ENCODE measurements around the gene CTXND2.
"Not testable (repeated sequence)": the region's sequence is repeated elsewhere in the genome, so short reads cannot be mapped to it uniquely, and the experiment has no call there.

The CTXND2 gene

DNA sequence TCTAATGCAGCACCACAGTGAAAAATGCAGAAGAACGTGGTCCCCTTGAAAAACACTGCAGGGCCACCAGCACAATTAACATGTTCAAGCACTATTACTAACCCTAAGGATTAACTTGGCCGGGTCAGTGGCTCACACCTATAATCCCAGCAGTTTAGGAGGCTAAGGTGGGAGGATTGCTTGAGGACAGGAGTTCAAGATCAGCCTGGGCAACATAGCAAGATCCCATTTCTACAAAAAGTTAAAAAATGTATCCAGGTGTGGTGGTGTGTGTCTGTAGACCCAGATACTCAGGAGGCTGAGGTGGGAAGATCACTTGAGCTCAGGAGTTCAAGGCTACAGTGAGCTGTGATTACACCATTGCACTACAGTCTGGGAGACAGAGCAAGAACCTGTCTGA, 13.4 kb upstream of the CTXND2 start:
- TF ChIP-seq MYC (IDR thresholded peaks at IDR 0.05; ENCODE audit: low read depth, low read length) (no peak), CTCF (IDR thresholded peaks at IDR 0.05; ENCODE audit: low read depth, low read length) (no peak), POLR2A (IDR thresholded peaks at IDR 0.05; ENCODE audit: extremely low read depth, insufficient read length) (no peak)
- TF ChIP-seq, protein P1, sequence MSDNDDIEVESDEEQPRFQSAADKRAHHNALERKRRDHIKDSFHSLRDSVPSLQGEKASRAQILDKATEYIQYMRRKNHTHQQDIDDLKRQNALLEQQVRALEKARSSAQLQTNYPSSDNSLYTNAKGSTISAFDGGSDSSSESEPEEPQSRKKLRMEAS (IDR thresholded peaks at IDR 0.05; ENCODE audit: low read depth, low read length), result no peak

DNA sequence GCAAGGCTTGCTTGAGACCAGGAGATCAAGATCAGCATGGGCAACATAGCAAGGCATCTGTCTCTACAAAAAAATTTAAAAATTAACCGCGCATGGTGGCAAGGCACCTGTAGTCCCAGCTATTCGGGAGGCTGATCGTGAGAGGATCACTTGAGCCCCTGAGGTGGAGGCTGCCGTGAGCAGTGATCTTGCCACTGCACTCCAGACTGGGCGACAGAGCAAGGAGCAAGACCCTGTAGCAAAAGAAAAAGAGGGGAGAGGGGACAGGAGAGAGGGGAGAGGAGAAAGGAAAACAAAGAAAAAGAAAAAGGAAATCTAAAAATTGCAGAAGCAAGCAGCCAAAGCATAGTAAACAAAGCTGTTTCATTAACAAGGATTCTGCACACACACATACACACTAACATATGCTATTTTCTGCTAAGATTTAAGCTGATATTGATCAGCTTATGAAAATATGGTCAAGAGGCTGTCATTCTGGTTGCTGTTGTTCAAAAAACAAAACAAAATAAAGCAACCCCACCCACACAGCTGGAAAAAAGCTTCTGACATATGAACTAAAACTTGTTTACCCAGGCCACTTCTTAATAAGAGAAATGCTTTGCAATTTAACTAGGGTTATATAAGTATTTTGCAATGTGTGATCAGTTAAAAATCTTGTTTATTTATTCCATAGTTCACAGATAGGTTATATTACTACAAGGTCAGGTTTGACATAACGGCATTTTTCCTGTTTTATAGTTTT, 12.3 kb upstream of the CTXND2 start:
- H3K4me3 ChIP-seq (ENCODE audit: low read depth, low read length), result peak overlapping the region; percentile 87
- no peak for DNase-seq (ENCODE audit: low read depth)

More for the DNA sequence above, 13.4 kb upstream of the CTXND2 start:
- no peak for DNase-seq (ENCODE audit: low read depth)
- H3K4me3 ChIP-seq (ENCODE audit: low read depth, low read length), result no peak overlapping the region

GRCh38 chr1:150875197-150876118, 11.5 kb upstream of the CTXND2 start:
- peak overlapping the region; percentile 87 for H3K4me3 ChIP-seq (ENCODE audit: low read depth, low read length)
- no peak for TF ChIP-seq MYC (IDR thresholded peaks at IDR 0.05; ENCODE audit: low read depth, low read length)
- TF ChIP-seq POLR2A (IDR thresholded peaks at IDR 0.05; ENCODE audit: extremely low read depth, insufficient read length), result peak; percentile 4
- no peak for DNase-seq (ENCODE audit: low read depth)

More for the DNA sequence above, 12.3 kb upstream of the CTXND2 start:
- TF ChIP-seq POLR2A (IDR thresholded peaks at IDR 0.05; ENCODE audit: extremely low read depth, insufficient read length), result no peak
- no peak for TF ChIP-seq MYC (IDR thresholded peaks at IDR 0.05; ENCODE audit: low read depth, low read length)
- TF ChIP-seq CTCF (IDR thresholded peaks at IDR 0.05; ENCODE audit: low read depth, low read length), result no peak
- TF ChIP-seq, protein P1 (IDR thresholded peaks at IDR 0.05; ENCODE audit: low read depth, low read length), result no peak

DNA sequence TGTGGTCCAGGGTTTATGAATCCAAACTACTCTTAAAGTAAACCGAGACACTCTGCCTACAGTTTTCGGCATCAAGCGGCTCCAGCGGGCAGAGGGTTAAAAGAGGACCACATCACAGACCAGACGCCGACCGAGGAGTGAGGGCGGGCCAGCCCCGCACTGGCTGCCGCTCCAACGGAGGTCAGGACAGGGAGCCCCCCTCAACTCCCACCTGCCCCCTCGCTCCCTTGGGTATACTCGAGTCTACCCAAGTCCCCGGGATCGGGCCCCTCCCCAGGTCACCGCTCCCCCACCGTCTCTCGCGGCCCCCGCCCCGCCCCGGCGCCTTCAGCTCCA, 10.8 kb upstream of the CTXND2 start:
- no peak for TF ChIP-seq POLR2A (IDR thresholded peaks at IDR 0.05; ENCODE audit: extremely low read depth, insufficient read length)
- TF ChIP-seq, protein P1 (IDR thresholded peaks at IDR 0.05; ENCODE audit: low read depth, low read length), result no peak
- TF ChIP-seq MYC (IDR thresholded peaks at IDR 0.05; ENCODE audit: low read depth, low read length), result no peak
- TF ChIP-seq CTCF (IDR thresholded peaks at IDR 0.05; ENCODE audit: low read depth, low read length), result no peak
- DNase-seq (ENCODE audit: low read depth), result no peak
- H3K4me3 ChIP-seq (ENCODE audit: low read depth, low read length), result peak overlapping the region; percentile 87

DNA sequence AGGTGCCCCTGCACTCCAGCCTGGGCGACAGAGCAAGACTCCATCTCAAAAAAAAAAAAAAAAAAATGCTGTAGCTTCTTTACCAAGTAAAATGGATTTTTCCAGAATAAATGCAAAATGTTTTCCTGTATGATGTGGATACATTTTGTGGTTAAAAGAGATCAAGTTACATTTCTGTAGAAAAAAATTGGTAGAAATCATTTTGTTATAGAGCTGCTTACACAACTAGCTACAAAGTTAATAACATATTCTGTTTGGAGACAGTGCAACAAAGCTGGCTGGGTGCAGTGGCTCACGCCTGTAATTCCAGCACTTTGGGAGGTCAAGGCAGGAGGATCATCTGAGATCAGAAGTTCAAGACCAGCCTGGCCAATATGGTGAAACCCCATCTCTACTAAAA, 8.0 kb upstream of the CTXND2 start:
- H3K4me3 ChIP-seq (ENCODE audit: low read depth, low read length); DNase-seq (ENCODE audit: low read depth): not testable (repeated sequence)

GRCh38 chr1:150881331-150882070, 5.4 kb upstream of the CTXND2 start:
- TF ChIP-seq MYC (IDR thresholded peaks at IDR 0.05; ENCODE audit: low read depth, low read length), result no peak
- TF ChIP-seq, protein P1 (IDR thresholded peaks at IDR 0.05; ENCODE audit: low read depth, low read length), result peak; percentile 28; the same call in 1 of the 2 replicates
- DNase-seq (ENCODE audit: low read depth), result peak; percentile 82
- no peak overlapping the region for H3K4me3 ChIP-seq (ENCODE audit: low read depth, low read length)

DNA sequence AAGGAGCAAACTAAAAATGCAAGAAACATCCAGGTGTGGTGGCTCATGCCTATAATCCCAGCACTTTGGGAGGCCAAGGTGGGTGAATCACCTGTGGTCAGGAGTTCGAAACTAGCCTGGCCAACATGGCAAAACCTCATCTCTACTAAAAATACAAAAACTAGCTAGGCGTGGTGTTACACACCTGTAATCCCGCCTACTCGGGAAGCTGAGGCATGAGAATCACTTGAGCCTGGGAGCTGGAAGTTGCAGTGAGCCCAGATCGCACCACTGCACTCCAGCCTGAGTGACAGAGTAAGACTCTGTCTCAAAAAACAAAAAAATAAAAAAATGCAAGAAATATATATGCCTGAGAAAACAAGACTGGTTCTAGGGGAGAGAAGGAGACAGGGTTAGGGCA, 3.8 kb upstream of the CTXND2 start:
- H3K4me3 ChIP-seq (ENCODE audit: low read depth, low read length); DNase-seq (ENCODE audit: low read depth): not testable (repeated sequence)

All from NB4 (cell line).